ENCODE results near the gene TMEM178B. TPM values are rescaled to one million over a fixed set of nuclear protein-coding genes. Genes with fewer than 3 reads are reported as not detected.

Gene TMEM178B
- total RNA-seq, 2 donors from 2014 or later, result 1.7 to 4.1 TPM

DNA sequence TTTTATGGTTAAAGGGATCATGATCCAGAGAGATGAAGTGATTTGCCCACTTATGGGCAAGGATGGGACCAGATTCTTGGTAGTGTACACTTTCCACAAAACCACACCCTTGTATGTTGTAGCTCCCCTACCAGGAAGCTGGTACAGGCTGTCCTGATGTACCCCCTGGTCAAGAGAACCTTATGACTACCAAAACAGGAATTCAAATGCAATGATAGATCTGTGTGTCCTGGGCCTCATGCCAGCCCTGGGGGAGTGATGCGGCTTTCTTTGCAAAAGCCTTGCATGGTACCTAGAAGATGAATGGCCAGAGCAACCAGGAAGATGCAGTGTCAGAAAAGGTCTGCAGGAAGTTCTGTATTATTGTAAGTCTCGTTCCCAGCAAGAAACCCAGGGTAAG lies 382.4 kb downstream of the TMEM178B start:
- Histone ChIP-seq H3K9me3 (ENCODE audit: control insufficient read depth, low read length) (no peaks in the 10 kb centered on the region), H3K4me1 (ENCODE audit: control insufficient read depth, insufficient read depth, low read length) (no peaks in the 10 kb centered on the region), H3K36me3 (ENCODE audit: control insufficient read depth, insufficient read depth, low read length) (no peaks in the 10 kb centered on the region), H3K9ac (ENCODE audit: extremely low read depth, low read length, poor library complexity, severe bottlenecking) (no peak overlapping the region), H3K27me3 (ENCODE audit: control insufficient read depth, insufficient read depth, low read length, poor library complexity, severe bottlenecking) (no peaks in the 10 kb centered on the region), H3K4me3 (ENCODE audit: low read length) (no peak overlapping the region), H3K27ac (ENCODE audit: low read depth, low read length) (no peak overlapping the region)
- no peak for DNase-seq
- WGBS, 2 experiments (ENCODE audit: insufficient coverage in 1 of 2, insufficient read length in 1 of 2), result 90 to 100% methylated on average over 1 to 2 of the region's 2 CpGs
- no peaks in the 10 kb centered on the region for H3K9me3 Mint-ChIP-seq
- no peak overlapping the region for H3K27ac Mint-ChIP-seq
- TF ChIP-seq, protein P1, sequence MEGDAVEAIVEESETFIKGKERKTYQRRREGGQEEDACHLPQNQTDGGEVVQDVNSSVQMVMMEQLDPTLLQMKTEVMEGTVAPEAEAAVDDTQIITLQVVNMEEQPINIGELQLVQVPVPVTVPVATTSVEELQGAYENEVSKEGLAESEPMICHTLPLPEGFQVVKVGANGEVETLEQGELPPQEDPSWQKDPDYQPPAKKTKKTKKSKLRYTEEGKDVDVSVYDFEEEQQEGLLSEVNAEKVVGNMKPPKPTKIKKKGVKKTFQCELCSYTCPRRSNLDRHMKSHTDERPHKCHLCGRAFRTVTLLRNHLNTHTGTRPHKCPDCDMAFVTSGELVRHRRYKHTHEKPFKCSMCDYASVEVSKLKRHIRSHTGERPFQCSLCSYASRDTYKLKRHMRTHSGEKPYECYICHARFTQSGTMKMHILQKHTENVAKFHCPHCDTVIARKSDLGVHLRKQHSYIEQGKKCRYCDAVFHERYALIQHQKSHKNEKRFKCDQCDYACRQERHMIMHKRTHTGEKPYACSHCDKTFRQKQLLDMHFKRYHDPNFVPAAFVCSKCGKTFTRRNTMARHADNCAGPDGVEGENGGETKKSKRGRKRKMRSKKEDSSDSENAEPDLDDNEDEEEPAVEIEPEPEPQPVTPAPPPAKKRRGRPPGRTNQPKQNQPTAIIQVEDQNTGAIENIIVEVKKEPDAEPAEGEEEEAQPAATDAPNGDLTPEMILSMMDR (conservative IDR thresholded peaks at IDR 0.05), result no peak
- no peaks in the 10 kb centered on the region for H3K4me1 Mint-ChIP-seq
- H3K36me3 Mint-ChIP-seq (ENCODE audit: low read depth), result no peaks in the 10 kb centered on the region
- H3K4me3 Mint-ChIP-seq, result no peak overlapping the region
- H3K27me3 Mint-ChIP-seq (ENCODE audit: insufficient read depth), result no peaks in the 10 kb centered on the region

GRCh38 chr7:141456711-141457110 lies 382.8 kb downstream of the TMEM178B start:
- no peaks in the 10 kb centered on the region for H3K36me3 Mint-ChIP-seq (ENCODE audit: low read depth)
- no peak overlapping the region for H3K4me3 Mint-ChIP-seq
- Histone ChIP-seq H3K27me3 (ENCODE audit: control insufficient read depth, insufficient read depth, low read length, poor library complexity, severe bottlenecking) (no peaks in the 10 kb centered on the region), H3K9ac (ENCODE audit: extremely low read depth, low read length, poor library complexity, severe bottlenecking) (no peak overlapping the region), H3K27ac (ENCODE audit: low read depth, low read length) (no peak overlapping the region), H3K4me3 (ENCODE audit: low read length) (no peak overlapping the region), H3K36me3 (ENCODE audit: control insufficient read depth, insufficient read depth, low read length) (no peaks in the 10 kb centered on the region), H3K4me1 (ENCODE audit: control insufficient read depth, insufficient read depth, low read length) (no peaks in the 10 kb centered on the region), H3K9me3 (ENCODE audit: control insufficient read depth, low read length) (no peaks in the 10 kb centered on the region)
- WGBS, 2 experiments (ENCODE audit: insufficient coverage in 1 of 2, insufficient read length in 1 of 2), result 88 to 92% methylated on average over 3 to 4 of the region's 4 CpGs
- H3K4me1 Mint-ChIP-seq, result no peaks in the 10 kb centered on the region
- no peak overlapping the region for H3K27ac Mint-ChIP-seq
- H3K9me3 Mint-ChIP-seq, result no peaks in the 10 kb centered on the region
- no peaks in the 10 kb centered on the region for H3K27me3 Mint-ChIP-seq (ENCODE audit: insufficient read depth)
- peak; percentile 20 for DNase-seq
- TF ChIP-seq, protein P1 (conservative IDR thresholded peaks at IDR 0.05), result no peak

GRCh38 chr7:141460781-141461715 lies 387.2 kb downstream of the TMEM178B start:
- no peaks in the 10 kb centered on the region for H3K27me3 ChIP-seq (ENCODE audit: control insufficient read depth, insufficient read depth, low read length, poor library complexity, severe bottlenecking)
- peak overlapping the region; percentile 91 for H3K27ac ChIP-seq (ENCODE audit: low read depth, low read length)
- DNase-seq, result no peak
- H3K36me3 Mint-ChIP-seq (ENCODE audit: low read depth), result no peaks in the 10 kb centered on the region
- H3K27me3 Mint-ChIP-seq (ENCODE audit: insufficient read depth), result no peaks in the 10 kb centered on the region
- H3K36me3 ChIP-seq (ENCODE audit: control insufficient read depth, insufficient read depth, low read length), result no peaks in the 10 kb centered on the region
- H3K9me3 Mint-ChIP-seq, result no peaks in the 10 kb centered on the region
- 87 to 91% methylated on average over 12 to 16 of the region's 16 CpGs for WGBS, 2 experiments (ENCODE audit: insufficient coverage in 1 of 2, insufficient read length in 1 of 2)
- no peak overlapping the region for H3K4me3 Mint-ChIP-seq
- H3K9ac ChIP-seq (ENCODE audit: extremely low read depth, low read length, poor library complexity, severe bottlenecking), result no peak overlapping the region
- H3K4me1 Mint-ChIP-seq, result no peaks in the 10 kb centered on the region
- H3K9me3 ChIP-seq (ENCODE audit: control insufficient read depth, low read length), result no peaks in the 10 kb centered on the region
- no peaks in the 10 kb centered on the region for H3K4me1 ChIP-seq (ENCODE audit: control insufficient read depth, insufficient read depth, low read length)
- no peak overlapping the region for H3K27ac Mint-ChIP-seq
- TF ChIP-seq, protein P1 (conservative IDR thresholded peaks at IDR 0.05), result no peak
- H3K4me3 ChIP-seq (ENCODE audit: low read length), result no peak overlapping the region
